ENCODE measurements around the gene STXBP3. TPM values are rescaled to one million over a fixed set of nuclear protein-coding genes. Genes with fewer than 3 reads are reported as not detected.

Gene STXBP3
- total RNA-seq, 1 donor from 2014 or later, result 48.2 TPM

DNA sequence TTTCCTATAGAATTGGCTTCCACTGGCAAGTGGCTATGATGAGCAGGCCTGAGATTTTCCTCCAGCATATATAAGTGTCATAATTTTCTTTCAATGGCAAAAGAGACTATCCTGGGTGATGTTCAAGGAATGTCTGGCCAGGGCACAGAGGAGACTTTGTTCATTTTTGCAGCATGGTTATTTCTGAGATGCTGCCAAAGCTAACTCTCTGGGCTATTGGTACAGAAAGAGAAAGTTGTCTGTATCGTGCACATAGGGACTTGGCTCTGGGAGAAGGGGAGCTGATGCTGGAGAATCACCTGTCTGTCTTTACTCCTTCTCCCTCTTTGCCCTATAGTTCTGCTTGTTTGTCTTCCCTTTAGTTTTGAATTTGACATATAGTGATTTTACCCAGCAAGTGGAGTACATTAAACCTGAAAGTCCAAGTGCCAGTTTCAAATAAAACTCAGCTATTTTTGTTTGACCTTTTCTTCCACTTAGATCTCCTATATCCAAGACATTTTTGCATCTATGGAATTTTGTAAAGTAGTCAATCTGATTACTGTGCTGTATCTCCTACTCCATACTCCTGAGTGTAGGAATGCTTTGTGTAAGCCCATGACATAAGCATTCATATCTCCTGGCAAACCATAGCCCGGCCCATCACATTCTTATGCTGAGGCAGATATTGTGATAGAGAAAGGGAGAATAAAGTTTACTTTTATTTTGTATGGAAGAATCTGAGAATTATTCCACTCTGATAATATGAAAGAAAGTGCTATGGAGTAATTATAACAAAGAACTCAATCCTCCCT is 29.8 kb upstream of the STXBP3 start:
- Histone ChIP-seq H3K4me3 (ENCODE audit: low read depth, low read length) (no peak overlapping the region), H3K27me3 (ENCODE audit: control insufficient read depth, insufficient read depth, low read length) (no peaks in the 10 kb centered on the region), H3K36me3 (ENCODE audit: control insufficient read depth, insufficient read depth, low read length) (no peaks in the 10 kb centered on the region)
- DNase-seq (ENCODE audit: low read depth), result no peak
- TF ChIP-seq, protein P1, sequence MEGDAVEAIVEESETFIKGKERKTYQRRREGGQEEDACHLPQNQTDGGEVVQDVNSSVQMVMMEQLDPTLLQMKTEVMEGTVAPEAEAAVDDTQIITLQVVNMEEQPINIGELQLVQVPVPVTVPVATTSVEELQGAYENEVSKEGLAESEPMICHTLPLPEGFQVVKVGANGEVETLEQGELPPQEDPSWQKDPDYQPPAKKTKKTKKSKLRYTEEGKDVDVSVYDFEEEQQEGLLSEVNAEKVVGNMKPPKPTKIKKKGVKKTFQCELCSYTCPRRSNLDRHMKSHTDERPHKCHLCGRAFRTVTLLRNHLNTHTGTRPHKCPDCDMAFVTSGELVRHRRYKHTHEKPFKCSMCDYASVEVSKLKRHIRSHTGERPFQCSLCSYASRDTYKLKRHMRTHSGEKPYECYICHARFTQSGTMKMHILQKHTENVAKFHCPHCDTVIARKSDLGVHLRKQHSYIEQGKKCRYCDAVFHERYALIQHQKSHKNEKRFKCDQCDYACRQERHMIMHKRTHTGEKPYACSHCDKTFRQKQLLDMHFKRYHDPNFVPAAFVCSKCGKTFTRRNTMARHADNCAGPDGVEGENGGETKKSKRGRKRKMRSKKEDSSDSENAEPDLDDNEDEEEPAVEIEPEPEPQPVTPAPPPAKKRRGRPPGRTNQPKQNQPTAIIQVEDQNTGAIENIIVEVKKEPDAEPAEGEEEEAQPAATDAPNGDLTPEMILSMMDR (IDR thresholded peaks at IDR 0.05; ENCODE audit: insufficient read depth, low read length, poor library complexity, severe bottlenecking), result no peak

DNA sequence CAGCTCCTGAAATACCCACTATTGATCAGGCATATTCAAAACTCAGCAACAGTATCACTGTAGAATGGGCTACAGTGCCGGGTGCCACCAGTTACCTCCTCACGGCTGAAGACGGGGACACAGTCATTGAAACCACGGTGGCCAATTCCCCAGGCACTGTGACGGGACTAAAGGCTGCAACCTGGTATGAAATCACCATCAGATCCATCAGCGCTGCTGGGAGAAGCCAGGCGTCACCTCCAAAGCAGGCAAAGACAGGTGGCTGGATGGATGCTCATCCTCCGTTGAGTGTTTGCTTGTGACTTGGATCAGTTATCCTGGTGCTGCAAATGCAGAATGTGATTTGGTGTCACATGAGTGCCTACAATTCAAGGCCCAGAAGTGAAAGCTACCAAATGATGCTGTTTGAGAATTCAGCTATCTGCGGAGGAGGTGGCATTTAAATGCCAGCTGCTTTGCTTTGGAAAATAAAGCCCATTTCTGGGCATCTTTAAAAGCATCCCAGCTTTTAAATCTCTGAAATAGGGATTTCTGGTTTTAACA is 28.6 kb upstream of the STXBP3 start:
- H3K4me3 ChIP-seq (ENCODE audit: low read depth, low read length), result no peak overlapping the region
- TF ChIP-seq, protein P1 (IDR thresholded peaks at IDR 0.05; ENCODE audit: insufficient read depth, low read length, poor library complexity, severe bottlenecking), result no peak
- no peak for DNase-seq (ENCODE audit: low read depth)
- H3K27me3 ChIP-seq (ENCODE audit: control insufficient read depth, insufficient read depth, low read length), result no peaks in the 10 kb centered on the region
- no peaks in the 10 kb centered on the region for H3K36me3 ChIP-seq (ENCODE audit: control insufficient read depth, insufficient read depth, low read length)

DNA sequence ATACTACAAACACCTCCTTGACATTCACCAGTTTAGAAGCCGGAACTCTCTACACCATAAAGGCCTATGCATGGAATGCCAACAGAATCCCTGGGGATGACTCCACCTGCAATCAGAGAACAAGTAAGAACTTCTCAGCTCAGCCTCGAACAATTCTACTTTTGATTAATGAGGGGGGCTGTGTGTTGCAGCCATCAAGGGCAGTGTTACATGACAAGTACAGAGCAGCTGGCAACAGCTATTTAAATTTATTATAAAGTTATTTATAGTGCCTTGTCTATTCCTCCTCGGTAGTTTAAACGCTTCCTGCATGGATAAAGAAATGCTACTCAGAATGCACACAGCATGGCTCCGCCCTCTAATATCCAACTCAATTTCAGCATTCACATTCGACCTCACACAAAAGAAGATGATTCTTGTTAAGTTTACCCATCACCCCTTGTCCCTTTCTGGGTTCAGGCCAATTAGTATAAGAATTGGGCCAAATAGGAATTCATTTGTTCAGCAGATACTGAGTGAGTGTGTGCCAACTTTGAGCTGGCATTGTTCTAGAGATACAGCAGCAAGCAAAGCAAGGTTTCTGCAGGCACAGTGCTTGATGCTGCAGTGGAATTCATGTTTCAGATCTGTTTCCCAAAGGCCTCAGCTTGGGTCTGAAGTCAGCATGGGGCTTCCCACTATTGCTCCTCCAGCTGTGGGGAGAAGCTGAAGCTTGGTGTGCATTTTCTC is 27.4 kb upstream of the STXBP3 start:
- no peaks in the 10 kb centered on the region for H3K36me3 ChIP-seq (ENCODE audit: control insufficient read depth, insufficient read depth, low read length)
- no peak for DNase-seq (ENCODE audit: low read depth)
- H3K4me3 ChIP-seq (ENCODE audit: low read depth, low read length), result no peak overlapping the region
- H3K27me3 ChIP-seq (ENCODE audit: control insufficient read depth, insufficient read depth, low read length), result no peaks in the 10 kb centered on the region
- TF ChIP-seq, protein P1 (IDR thresholded peaks at IDR 0.05; ENCODE audit: insufficient read depth, low read length, poor library complexity, severe bottlenecking), result no peak

DNA sequence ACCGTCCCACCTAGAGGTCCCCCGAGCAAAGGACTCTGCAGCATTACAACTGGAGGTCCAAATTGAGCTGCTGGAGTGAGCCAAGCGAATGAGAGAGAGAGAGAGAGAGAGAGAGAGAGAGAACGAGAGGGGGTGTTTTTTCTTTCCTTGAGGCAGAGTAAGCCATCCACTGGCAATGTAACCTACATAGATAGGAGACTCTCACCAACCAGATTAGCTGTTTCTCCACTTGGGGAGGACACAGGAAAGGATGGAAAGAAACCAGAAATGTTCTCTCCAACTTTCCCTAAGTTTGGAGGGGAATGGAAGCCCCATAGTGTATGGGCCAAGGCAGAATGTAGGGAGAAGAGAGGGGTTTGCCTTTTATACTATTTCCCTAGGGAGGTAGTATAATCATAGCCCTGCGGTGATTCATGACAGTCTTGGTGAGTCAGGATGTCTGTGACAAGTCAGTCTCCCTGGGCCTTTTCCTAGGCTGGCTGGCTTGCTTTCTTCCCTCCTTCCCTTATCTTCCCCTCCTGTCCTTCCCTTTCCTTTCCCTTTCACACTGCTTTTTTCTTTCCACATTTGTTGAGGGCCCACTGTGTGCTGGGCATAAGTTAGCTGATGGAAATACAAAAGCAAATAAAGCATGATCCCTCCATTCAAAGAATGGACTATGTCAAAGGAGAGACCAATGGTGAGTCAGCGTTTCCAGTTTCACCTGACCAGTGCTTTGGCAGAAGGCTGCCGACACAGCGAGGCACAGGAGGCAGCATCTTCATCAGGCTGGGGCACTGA is 26.6 kb upstream of the STXBP3 start:
- TF ChIP-seq, protein P1 (IDR thresholded peaks at IDR 0.05; ENCODE audit: insufficient read depth, low read length, poor library complexity, severe bottlenecking), result no peak
- Histone ChIP-seq H3K27me3 (ENCODE audit: control insufficient read depth, insufficient read depth, low read length) (no peaks in the 10 kb centered on the region), H3K4me3 (ENCODE audit: low read depth, low read length) (no peak overlapping the region), H3K36me3 (ENCODE audit: control insufficient read depth, insufficient read depth, low read length) (no peaks in the 10 kb centered on the region)
- peak; percentile 67 for DNase-seq (ENCODE audit: low read depth)

DNA sequence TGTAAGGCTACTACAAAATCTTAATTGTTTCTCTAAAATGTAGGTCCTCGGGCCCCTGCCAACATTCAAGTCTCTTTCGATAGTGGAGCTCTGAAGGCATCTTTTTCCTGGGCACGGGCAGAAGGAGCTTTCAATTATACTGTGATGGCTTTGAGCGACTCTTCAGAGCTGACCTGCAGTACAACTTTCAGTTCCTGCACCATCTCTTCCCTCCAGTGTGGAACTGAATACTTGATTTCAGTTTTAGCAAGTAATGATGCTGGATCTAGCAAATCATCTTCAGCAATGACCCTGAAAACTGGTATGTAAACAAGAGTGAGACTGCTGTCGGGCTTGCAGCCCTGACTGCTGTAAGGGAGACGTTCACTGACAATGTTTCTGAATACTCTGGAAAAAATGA is 24.2 kb upstream of the STXBP3 start:
- TF ChIP-seq, protein P1 (IDR thresholded peaks at IDR 0.05; ENCODE audit: insufficient read depth, low read length, poor library complexity, severe bottlenecking), result no peak
- no peaks in the 10 kb centered on the region for H3K36me3 ChIP-seq (ENCODE audit: control insufficient read depth, insufficient read depth, low read length)
- no peak for DNase-seq (ENCODE audit: low read depth)
- H3K4me3 ChIP-seq (ENCODE audit: low read depth, low read length), result no peak overlapping the region
- H3K27me3 ChIP-seq (ENCODE audit: control insufficient read depth, insufficient read depth, low read length), result no peaks in the 10 kb centered on the region

All from kidney epithelial cell (primary cell).